Measurements from ENCODE around the gene NTM.

Gene NTM

DNA sequence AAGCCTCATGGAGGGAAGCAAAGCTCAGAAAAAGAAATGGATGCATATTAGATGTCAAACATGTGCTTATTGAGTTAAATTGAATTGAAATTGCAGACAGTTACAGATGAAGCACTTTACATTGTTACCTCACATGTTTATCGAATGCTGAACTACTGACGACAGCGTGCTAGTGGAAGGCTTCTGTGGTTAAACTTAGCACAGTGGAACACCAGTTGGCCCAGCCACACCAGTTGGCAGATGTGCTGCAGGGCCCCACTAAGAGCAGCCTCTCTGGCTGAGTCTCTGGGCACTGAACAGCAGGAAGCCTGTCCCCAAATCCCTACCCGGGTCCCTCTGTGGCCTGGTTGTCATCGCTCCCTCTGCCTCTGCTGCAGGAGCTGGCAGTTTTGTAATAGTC lies 242.1 kb downstream of the NTM start:
- DNase-seq: no peak

DNA sequence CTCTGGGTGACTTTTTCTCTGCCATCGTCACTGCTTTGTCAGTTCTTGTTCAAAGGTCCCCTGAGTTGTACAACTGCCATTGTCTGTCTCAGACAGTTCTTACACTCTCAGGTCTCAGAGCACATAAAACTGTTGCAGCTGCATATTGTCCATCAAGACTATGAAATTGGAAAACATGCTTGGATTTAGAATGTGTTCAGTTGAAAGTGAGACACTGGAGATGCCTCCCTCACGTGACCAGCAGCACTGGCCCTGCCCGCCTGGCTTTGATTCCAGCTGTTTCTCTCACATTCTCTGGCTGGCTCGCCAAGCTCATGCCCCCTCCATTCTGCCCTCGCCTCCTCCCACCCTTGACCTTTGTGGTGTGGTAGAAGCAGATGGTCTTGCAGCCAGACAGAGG lies 244.2 kb downstream of the NTM start:
- DNase-seq: no peak

DNA sequence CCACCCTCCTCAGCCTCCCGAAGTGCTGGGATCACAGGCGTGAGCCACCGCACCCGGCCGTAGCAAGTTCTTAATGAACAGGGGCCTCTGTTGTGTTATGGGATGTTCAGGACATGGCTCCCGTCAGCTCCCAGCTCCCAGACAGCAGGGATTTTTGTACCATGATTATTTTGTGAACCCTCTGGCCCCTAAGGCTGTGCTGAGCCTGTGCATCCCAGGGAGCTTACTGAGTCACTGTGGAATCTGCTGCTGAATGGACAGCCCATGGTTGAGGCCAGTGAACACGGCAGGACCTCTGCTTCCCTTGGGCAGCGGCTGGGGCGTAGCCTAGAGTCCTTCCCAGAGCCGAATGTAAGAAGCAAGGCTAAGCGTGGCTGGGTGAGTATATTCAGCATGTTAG lies 245.2 kb downstream of the NTM start:
- DNase-seq: no peak

DNA sequence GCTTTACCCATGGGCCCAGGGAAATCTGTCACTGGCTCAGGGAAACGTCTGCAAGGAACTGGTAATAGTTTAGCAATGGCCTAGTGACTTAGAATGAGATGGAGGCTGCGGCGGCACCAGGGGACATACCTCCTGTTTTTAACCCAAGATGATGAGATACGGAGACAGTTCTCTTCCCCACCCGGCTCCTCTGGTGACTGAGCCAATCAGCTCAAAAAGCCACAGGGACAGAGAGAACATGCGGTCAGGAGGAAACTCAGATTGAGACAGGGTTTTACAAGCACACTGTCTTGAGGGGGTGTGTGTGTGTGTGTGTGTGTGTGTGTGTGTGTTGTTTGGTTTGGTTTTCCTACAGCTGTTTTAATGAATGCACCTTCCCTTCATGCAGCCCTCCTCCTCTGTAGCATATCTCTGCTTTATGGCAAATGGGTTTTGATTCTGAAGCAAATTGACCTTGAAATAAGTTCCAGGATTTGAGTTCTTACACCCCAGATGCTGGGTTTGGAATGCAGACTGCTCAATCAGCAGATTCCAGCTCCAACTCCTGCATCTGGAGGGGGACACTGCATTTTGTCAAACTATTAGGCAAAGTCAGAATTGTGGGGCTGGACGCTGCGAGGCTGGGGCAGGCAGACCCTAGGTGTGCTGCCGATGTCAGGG lies 246.2 kb downstream of the NTM start:
- DNase-seq: no peak

DNA sequence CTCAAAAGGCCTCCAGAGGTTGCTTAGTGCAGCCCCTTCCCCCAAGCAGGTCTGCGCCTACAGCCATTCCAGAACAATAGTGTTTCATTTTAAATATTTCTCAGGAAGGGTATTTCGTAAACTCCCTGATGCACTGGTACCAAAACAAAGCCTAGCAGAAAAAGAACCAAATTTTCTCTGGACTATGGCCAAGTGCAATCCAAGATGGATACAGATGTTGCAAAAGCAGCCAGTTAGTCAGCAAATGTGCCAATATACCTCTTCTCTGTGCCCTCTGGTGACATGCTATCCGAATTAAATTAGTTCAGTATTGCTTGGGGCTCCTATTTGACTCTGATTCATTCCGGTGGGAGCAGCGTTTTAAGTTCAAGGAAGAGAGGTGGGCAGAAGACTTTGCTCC lies 247.8 kb downstream of the NTM start:
- no peak for DNase-seq

DNA sequence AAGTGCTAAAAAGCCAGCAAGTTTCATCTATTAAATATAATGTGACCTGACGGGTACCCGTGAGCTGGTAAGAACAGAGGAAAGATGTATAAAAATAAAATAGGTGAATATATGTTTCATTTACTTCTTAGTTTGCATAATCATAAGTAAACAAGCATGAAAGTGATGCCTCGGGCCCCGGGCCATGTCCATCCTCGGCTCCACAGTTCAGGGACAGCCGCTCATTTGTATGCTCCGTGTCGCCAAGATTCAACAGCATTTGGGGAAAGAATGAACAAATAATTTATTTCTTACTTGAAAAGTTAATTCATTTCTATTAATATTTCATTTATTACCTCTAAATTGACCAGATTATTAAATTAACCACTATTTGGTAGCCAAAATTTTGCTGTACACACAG lies 251.8 kb downstream of the NTM start:
- no peak for DNase-seq

DNA sequence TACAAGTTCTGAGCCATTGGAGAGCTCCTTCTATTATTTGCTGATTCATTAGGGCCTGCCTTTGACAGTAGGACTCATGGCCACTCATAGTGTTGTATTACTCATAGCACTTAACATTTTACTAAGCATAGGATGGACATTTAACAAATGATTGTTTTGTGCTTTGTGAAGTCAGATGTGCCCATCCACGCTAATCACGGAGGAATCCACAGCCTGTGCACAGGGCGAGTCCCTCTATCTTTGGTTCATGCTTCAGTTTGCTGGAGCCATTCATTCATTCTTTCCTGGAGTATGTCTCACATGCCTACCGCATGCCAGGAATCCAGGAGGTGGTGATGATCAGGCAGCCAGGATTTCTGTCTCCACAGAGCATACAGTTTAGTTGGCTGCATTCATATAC lies 254.1 kb downstream of the NTM start:
- no peak for DNase-seq

DNA sequence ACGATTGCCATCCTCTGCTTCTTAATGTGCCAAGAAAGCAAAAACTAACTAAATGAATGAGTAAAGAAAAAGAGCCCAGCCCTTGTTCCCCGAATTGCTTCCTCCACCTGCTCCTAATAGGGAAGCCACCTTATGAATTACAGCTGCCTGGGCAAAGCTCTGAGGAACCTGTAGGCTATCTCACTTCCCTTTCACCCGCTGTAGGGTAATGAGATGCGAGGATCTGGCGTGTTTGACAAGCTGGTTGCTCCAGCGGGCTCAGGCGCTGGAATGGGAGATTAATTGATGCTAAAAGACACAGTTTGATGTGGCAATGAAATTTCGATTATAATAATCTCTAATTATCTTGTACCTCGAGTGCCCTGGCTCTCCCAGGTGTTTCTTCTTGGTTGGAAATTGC lies 256.4 kb downstream of the NTM start:
- DNase-seq: no peak

DNA sequence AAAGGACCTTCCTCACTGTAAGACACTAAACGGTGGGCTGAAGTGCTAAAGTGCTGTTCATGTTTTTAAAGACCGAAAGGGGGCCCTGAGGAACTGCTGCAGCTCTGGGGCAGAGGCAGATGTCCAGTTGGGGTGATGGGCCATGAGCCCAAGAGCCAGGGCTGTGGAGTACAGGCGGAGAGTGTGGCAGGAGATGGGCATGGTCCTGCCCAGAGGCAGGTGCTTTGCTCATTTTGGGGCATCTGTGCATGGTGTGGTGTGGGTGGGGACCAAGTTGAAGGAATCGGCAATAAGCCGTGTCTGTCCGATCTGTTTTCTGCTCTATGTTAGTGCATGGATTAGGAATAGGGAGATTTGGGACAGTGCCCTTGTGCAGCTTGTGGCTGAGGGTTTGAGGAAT lies 258.3 kb downstream of the NTM start:
- no peak for DNase-seq

DNA sequence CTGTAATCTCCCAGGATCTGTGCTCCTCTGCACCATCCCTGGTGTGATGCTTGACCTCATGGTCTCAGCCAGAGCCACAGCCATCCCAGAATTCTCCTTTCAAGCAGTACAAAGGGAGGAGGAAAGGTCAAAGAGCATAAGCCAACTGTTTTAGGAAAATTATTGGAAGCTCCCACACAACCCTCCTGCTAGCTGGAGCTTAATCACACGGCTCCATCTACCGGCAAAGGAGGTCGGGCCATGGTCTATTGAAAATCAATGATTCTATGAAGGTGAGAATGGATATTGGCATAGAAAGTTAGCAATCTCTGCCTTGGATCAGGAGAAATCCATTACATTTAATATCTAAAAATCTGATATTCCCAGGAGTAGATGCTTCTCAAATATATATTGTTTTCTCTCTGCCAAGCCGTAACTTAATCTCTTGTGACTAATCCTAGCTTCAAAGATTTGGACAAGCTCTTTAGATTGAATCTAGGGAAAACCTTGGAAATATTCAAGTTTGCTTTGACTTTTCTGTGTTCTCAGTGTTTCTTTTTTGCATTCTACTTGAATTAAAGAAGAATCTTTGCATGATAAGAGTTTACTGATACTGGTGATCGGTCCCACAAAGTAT lies 259.6 kb downstream of the NTM start:
- no peak for DNase-seq

DNA sequence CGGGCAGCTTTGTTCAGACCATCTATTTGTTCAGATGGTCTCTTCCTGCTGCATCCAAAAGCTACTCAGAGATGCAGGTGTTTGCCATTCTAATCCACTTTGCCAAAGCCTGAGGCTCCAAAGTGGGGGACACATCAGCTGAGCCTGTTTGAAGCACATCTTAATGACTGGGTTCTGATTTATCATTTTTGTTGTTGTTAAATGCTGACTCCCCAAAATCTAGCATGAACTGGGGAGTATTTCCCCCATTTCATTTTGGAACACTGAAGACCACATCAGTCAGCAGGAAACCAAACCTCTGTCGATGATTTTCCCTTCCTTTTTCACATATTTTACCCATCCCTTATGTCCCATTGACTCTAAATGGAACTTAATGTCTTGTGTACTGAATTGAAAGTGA lies 262.6 kb downstream of the NTM start:
- no peak for DNase-seq

DNA sequence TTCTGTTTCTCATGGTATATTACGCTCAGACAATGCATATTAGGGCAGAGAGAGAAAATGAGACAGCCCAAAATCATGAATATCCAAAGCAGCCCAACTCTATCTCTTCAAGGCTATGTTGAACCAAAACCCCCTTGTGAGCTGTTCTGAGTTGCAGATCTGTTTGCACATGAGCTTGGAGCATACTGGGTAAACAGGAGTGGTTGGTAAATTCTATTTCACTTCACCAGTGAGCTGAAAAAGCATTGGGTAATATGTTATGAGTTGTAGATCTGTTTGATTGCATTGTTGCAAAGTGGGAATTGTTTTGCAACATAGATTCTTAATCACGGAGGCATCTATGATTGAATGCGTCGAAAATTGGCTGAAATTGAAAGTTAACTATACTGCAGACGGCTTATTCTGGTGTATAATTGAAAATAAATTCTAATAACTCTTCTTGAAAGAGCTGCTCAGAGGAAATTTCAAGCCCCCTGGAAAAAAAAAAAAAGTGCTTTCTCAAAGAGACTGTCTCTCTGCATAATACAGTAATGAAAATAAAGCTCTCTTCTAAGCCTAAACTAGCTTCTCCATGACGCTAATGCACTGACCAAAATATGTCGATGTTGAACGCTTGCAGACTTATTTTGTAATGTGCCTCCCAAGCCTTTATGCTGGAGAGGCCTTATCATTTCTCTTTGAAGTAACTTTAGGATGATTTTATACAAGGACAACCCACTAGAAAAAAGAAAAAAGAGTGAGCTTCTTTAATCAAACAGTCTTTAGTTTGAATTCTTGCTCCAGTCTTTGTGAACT lies 263.7 kb downstream of the NTM start:
- DNase-seq: no peak

DNA sequence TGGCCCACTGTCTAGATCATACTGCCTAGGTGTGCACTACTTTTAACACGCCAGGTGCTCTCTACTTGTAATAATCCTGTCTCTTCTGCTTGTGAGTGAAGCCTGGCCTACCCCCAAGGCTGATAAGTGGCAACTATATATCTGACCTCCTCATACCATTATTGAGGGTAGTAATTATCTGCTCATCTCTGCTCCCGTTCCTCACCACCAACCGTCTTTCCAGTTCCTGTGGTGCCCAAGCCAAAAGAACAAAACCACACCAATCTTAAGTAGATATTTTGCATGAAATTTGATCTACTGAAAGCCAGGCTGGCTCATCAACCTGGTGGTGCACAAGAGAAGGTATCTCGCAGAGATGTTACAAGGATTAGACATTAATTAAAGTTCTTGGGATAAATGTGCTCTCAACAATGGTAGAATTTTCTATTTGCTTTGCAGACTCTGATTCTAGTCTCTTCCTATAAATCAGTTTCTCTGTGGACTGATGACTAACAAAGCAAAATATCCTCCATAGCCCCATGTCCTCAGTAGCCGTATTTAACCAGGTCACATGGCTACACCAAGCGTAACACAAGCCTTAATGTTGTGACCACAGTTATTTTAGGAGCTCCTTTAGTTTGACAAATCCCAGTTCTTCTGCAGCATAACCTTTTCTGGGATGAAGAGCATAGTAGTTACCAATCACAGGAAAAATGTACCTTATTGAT lies 267.2 kb downstream of the NTM start:
- DNase-seq: no peak

DNA sequence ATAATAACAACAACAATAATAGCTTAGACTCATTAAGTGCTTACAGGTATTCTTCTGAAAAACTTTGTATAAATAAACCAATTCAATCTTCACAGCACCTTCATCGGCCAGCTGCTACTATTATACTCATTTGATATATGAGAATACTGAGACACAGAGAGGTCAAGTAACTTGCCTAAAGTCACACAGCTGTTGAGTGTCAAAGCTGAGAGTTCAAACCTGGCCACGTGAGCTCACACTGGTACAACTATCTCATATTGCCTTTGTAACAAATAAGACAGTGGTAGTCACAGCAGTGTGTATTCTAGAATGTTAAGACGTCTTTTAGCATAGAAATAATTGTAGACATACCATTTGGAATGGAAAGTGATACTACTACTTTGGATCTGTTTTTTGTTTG lies 268.5 kb downstream of the NTM start:
- DNase-seq: no peak

DNA sequence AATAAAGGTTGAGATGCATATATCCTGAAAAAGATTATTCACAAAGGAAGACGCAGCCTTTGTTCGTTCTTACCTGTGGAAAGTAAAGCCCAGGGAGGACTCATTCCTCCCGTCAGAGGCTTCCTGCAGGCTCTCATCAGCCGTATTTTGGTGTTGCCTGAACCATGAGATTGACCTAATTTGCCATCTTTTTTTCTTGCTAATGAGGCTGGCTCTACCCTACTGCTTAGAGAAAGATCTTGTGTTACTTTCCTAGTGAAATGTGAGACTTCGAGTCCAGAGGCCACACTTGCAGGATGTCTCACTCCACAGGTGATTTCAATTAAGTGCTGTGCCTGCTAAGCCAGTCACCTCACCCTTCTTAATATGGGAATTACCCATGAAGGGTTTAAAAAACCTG lies 269.9 kb downstream of the NTM start:
- DNase-seq: no peak

DNA sequence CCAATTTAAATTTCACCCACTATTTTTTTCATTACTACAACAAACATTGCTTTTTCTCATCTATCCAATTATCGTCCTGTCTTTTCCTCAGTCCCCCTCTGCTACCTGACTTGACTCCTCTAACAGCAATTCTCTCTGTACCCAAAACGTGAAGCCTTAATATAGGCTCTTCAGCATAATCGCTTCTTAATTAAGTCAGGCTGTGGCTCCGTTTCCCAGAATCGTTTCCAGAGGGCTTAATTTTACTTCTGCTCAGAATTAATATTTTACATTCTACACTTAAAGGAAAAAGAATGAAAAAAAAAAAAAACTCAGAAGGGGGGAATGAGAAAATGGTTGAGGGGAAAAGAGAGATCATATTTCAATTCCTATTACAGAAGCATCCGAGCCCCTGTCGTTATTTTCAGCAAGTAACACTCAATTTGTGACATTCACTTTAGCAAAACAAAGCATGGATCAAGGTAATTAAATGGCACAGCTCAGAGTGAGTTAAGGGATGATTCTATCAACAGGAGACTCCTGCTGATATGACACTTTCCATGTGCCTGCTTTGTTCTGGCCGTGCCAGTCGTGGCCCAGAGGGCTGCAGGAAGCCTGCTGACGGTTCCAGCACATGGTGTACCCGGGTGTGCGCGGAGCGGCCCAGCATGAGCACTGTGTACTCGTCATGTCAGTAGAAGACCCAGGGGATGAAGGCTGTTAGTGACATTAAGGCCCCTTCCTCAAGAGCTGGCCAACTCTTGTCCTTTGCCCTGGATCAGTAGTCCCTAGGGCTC lies 272.5 kb downstream of the NTM start:
- no peak for DNase-seq

DNA sequence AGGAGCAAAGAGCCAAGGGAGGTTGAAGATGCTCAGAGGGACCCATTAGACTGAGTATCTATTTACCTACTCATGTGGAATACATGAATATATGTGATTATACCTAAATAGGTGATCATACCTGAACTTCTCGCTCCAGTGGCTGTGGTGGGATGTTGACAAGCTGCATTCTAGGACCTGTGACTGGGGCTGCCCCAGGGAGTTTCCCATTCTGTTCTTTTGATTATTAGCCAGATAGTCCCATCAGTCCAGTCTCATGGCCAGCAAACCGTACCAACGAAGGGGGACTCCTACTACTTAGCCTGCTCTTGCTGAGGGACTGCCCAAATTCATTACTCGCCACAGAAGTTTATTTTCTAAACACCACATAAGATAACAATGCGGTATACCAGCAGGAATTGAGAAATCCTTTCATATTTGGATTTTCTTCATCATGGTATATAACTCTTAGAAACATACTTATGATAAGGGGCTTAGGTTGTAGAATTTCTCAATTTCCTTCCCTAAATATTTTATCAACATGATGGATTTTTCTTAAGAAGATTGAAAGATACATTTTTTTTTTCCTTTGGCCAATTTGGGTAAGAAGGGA lies 273.9 kb downstream of the NTM start:
- no peak for DNase-seq

DNA sequence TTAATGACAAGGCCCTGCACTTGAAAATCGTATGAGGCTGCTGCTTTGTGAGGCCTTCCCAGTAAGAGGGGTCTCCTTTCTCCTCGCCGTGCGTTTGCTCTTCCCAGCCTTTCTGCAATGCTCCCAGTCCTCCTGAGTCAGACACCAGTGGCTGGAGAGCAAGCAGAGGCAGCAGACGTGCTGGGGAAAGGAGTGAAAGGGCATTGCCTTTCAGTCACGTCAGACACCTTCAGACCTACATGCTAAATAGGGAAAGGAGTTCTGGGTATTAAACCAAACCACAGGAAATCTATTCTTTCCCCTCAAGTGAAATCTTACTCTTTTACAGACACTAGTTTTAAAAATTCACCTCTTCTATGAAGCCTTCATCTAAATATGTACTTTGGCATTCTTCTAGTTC lies 274.8 kb downstream of the NTM start:
- DNase-seq: no peak

DNA sequence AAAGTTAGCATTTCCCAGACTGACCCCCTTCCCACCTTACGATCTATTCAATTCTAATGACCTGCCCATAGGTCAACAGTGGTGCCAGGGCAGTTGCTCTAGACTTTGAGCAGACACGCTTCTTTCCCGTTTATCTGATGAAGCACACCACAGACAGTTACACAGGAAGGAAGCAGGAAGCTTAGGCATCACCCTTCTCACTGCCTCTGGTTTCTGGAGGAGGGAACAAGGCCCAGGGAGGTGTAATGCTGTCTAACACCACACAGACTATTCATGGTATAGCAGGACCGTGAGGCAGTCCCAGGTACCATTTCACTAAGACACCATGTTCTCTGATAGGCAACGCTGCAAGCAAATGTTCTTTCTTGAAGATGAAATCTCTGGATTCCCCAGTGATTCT lies 279.4 kb downstream of the NTM start:
- DNase-seq: no peak

DNA sequence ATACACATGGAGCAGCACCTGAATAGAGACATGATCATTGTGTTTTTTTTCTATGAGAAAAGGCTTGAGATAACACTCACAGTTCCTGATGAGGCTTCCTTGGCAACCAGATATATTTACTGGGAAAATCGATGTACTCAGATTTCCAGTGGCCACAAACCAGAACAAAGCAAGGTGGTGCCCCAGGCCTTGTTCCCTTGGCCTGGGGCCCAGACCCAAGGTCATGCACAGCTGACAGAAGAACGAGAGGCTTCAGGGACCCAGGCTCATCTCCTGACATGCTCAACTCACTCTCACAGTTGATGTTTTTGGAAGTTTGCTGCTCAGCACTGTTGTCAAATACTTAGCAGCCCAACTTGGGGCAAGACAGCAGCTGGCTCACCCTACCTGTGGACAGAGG lies 281.8 kb downstream of the NTM start:
- no peak for DNase-seq

DNA sequence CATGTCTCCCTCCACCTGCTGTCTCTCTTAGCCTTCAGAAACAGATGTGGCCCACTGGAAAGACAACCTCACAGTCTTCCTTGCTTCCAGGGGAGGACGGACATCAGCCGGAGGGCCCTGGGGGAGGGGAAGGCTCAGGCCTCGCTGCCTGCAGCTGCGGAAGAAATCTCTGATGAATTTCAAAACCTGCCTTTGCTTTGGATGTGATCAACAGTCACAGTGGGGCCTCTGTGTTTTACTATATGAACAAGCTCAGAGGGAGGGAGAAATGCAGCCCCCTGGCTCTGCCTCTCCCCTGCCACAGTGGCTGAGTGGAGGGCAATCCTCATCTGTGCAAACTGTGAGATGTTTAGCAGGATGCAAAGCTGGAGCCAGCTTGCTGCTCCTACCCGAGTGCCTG lies 282.8 kb downstream of the NTM start:
- no peak for DNase-seq

DNA sequence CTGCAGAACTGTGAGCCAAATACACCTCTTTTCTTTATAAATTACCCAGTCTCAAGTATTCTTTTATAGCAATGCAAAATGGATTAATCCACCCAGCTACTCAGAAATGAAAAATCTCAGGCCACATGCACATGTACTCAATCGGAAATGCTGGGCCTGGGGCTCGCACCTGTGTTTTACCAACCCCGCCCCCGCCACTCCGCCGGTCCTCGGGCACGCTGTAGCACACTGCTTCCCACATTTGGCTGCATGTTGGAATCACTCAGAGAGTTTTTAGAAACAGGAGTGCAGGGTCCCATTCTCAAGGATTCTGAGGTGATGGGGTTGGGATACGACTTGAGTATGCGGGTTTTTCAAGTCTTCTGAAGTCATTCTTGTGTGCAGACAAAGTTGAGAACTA lies 284.4 kb downstream of the NTM start:
- DNase-seq: no peak
